MV-4-11 (cell line): Measurements from ENCODE around the gene EBF4.
"Not testable (repeated sequence)": the region's sequence is repeated elsewhere in the genome, so short reads cannot be mapped to it uniquely, and the experiment has no call there.

Experiments used
- DNase-seq: peaks from one replicate; lab custom pipeline; 2025; lab: John Stamatoyannopoulos, UW

Gene EBF4

DNA sequence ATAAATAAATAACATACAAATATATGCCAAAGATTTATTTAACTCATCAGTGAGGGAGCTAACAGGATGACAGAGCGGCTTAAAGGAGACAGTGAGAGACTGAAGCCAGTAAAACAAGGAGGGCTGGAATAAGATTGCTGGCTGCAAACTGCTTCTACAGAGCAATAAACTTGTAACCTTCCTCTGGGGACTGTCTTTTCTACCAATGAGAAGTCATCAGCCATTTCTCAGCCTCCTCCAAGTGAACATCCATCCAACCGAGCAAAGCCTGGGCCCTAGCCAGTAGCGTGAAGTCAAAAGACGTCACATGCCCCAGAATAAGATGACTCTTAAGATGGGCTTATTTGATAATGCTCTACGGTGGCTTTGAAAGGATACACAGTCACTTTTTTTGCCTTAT, 65.4 kb downstream of the EBF4 start:
- DNase-seq: no peak

- DNase-seq: no peak
Observed at GRCh38 chr20:2759143-2759542, 66.6 kb downstream of the EBF4 start.

DNA sequence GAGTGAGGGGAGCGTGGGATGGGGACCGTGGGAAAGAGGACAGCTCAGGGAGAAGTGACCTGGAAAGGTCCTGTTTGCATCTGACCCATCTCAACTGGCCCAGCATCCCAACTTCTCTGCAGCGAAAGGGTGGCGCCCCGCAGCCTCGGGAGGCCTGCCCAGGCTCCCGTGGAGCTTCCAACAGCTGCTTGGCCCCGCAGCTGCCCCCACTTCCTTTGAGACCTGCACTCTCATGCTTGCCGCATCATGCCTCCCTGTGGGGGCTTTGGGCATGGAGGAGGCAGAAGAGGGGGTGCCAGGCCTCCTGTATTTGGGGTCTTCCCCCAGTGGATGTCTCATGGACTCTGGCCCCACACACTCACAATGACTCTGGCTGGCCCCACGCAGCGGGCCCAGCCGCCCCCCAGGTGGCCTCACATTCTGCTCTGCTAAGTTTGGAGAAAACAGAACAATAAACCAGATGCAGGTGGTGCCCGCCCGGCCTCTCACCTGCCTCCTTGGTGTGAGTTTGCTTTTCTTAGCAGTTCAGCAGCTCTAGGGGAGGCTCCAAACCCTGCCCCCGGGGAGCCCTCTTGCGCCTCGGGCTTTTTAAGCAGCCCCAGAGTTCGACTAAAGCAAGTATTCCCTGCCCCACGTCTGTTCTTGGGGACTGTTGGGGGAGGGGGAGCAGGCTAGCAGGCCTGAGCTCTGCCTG, 67.2 kb downstream of the EBF4 start:
- no peak for DNase-seq

DNA sequence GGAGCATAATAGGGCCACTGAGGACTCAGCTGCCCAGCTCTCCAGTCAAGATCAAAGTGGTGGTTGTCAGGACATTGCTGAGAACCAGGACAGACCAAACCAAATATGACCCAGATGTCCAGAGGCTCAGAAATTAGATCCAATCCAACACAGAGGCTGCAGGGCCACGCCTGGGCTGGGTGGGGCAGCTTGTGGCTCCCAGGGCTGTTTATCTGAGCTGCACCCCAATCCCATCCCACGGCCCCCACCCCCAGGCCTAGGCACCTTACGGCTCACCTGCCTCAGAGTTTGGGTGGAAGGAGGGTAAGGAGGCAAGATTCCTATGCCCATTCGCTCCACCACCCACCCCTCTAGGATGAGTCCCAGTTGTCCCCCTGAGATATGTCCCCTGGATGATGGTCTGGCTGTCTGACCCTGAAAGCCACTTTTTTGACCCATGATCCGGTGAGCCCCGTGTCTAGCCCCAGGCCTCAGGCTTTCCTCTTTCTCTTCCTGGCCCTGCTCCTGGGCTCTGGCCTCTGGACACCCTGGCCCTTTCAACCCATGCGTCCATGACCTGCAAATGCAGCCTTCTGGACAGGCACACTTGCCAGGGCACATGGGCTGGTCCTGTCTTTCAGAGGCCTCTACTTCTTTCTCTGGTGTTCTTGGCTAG, 67.8 kb downstream of the EBF4 start:
- DNase-seq: no peak

DNA sequence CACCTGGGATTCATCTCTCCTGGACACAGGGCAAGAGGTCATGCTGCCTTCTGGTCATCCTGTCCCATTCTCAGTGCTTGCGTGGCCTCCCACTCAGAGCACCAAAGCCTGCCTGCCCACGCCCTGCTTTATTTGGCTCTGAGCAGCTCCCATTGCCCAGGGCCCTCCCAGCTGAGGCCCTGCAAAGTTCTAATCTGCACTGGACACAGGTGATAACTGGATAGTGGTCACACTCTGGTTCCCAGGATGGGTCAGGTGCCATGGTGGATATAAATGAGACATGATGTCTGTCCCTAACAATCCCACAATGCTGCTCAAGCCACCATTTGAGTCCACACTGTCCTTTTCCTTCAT, 68.3 kb downstream of the EBF4 start:
- no peak for DNase-seq

DNA sequence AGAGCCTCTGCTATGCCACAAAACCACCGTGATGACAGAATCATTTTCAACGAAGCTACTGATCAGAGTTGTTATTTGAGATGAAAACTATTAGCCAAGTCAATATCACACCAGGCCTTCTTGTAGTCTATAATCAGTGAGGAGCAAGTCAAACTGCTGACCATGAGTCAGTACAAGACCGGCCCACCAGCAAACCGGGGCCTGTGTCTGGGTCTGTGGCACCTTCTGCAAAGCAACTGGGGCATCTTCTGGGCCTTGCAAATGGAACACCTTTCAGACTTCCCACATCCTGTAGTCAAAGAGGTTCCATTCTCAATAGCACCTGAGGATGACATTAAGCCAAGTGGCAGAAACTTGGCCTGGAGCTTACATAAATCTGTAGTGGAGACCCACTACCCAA, 69.3 kb downstream of the EBF4 start:
- DNase-seq: no peak

DNA sequence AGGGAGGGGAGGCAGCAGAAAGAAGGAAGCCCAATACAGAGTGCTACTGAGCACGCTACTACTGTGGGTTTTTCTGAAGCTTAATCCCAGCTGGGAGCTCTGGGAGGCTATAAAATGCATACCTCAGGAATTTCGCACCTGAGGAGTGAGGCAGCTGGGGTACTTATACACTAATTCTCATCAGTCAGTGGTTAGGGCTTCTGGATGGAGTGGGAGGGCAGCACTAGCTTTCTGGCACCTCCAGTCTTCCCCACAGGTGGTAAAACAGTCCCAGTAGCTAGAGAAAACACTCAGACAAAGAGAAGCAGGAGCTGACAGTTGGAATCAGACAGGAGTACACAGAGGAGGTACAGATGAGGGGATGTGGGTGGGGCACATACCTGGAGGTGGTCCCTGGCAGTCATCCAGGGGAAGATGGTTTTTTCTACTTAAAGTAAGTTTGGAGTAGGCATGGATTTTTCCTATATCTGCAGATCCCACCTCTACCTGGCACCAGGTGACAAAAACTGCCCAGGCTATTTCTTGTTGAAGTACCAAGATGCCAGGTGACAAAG, 70.1 kb downstream of the EBF4 start:
- no peak for DNase-seq

- DNase-seq: no peak
Observed at GRCh38 chr20:2763186-2763585, 70.6 kb downstream of the EBF4 start.

- DNase-seq: no peak
Observed at GRCh38 chr20:2767768-2768631, 75.4 kb downstream of the EBF4 start.

DNA sequence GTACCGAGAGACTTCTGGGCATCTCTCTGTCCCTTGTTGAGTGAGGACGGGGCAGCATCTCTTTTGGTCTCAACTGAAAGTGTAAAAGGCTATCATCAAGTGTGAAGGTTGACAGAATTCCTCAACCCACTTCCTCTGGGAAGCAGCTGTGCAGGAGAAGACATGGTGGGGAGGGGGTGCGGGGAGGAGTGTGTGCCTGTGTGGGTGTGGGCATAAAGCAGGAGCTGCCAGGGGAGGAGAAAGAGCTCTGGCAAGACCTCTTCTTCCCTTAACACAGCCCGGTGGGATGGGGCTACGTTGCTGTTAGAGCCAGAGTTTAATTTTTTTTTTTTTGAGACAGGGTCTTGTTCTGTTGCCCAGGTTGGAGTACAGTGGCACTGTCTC, 76.0 kb downstream of the EBF4 start:
- no peak for DNase-seq

GRCh38 chr20:2770091-2770490, 77.5 kb downstream of the EBF4 start:
- DNase-seq: not testable (repeated sequence)

GRCh38 chr20:2771631-2772080, 79.1 kb downstream of the EBF4 start:
- peak; percentile 47 for DNase-seq

DNA sequence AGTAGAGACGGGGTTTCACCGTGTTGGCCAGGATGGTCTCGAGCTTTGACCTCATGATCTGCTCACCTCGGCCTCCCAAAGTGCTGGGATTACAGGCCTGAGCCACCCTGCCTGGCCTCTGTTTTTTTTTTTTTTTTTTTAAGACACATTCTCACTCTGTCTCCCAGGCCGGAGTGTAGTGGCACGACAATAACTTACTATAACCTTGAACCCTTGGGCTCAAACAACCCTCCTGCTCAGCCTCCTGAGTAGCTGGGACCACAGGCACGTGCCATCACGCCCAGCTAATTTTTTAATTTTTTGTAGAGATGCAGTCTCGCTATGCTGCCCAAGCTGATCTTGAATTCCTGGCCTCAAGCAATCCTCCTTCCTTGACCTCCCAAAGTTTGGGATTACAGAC, 81.2 kb downstream of the EBF4 start:
- no peak for DNase-seq

DNA sequence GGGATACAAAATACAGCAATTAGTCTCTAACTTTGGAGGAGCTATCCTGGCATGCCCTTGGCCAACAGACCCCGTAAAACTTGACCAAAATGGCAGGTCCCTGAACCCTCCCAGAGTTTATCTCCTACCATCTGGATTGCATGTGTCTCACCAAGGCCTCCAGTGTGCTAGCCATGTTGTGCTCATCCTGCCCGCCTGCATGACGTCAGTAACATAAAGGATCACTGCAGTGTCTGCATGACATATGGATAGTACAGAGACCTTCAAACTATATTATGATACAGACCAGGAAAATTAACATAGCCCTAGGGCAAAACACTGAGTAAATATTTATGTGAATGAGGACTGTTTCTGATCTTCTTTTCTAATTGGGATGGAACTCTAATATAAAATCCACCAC, 82.6 kb downstream of the EBF4 start:
- DNase-seq: no peak

DNA sequence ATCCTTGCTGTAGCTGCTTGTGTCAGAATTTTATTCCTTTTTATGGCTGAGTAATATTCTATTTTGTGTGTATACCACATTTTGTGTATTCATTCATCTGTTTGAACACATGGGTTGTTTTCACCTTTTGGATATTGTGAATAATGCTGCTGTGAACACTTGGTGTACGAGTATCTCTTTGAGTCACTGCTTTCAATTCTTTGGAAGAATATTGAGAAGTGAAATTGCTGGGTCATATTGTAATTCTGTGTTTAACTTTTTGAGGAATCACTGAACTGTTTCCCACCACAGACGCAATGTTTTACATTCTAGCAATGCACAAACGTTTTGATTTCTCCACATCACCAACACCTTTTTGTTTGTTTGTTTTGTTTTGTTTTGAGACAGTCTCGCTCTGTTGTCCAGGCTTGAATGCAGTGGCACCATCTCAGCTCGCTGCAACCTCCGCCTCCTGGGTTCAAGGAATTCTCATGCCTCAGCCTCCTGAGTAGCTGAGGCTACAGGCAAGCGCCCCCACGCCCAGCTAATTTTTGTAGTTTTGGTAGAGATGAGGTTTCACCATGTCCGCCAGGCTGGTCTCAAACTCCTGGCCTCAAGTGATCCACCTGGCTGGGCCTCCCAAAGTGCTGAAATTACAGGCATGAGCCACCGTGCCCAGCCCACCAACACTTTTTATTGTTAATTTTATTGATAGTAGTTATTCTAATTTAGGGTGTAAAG, 86.2 kb downstream of the EBF4 start:
- no peak for DNase-seq

GRCh38 chr20:2780948-2781347, 88.4 kb downstream of the EBF4 start:
- DNase-seq: no peak

DNA sequence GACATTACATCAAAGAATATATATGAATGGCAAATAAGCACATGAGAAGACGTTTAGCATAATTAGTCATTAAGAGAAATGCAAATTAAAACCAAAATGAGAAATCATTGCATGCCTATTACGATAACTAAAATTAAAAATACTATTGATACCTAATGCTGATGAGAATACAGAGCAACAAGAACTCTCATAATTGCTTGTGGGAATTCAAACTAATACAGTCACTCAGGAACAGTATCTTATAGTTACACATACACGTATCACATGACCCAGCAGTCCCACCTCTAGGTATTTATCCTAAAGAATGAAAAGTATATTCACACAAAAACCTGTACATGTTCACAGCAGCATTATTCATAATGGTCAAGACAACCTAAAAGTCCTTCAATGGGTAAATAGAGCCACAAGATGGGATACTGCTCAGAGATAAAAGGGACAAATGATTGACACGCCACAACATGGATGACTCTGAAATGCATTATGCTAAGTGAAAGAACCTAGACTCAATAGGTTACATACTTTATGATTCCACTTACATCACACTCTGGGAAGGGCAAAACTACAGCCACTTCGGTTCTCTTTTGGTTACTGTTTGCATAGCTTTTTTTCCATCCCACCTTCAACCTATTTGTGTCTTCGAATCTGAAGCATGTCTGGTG, 91.5 kb downstream of the EBF4 start:
- DNase-seq: no peak

DNA sequence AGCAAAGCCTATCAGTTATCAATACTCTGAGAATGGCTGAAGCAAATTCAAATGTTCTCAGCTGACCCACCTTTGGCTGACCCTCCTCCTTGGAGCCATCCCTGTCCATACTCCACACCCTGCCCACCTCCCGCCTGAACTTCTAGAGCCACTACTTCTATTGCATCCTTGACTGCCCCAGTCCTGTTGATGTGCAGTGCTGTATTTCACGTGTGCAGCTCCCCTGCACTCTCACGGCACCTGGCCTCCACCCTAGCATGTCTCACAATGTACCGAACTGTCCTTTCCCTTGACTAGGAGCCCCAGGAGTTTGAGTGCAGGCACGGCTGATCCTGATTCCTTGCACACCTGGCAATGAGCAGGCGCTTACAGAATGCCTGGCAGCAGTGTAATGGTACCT, 100.9 kb downstream of the EBF4 start:
- no peak for DNase-seq

DNA sequence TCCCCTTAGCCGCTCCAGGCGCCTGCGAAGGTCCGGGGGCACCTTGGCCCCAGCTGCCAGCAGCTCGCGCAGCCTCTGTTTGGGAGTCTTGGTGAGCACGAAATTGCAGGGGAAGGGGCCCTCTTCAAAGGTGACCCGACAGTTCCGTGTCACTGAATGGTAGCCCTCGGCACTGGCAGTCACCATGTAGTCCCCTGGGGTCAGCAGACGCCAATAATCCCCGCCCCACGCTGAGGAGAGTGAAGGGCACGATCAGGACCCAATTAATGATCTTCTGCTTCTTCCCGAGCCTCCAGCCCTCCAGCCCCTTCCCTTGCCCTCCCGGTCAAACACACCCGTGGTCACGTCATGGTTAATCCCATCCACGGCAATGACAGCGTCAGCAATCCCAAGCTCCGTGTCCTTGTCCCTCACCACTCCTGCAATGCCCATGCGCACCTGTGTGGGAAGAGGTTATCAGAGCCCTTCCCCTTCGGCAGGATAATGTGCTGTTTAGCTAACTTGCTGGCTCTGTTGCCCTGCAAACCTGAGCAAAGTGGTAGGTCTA, 101.7 kb downstream of the EBF4 start:
- no peak for DNase-seq

DNA sequence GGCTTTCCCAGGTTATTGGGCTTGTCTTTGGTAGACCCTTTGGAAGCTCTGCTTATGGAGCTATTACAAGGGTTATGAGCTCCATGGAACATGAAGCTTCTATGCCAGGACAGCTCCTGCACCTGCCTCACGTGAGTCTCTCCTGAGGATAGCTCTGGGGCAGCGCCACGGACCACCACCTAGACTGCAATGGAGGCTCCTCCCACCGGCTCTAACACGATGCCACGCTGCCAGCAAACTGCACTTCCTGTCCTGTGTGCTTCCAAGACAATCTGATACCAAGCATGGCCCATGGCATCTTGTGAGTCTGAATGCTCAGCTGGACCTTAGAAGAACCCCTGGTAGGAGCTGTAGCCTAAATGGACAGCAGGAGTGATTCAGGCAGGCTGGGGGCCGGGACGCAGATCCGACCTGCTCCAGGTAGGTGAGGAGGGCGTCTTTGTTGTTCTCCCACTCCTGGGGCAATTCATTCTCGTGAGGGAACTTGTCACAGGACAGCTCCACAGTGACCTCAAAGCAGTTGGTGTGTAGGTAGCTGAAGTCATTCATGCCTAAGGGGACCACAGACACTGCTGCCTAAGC, 102.4 kb downstream of the EBF4 start:
- DNase-seq: no peak

DNA sequence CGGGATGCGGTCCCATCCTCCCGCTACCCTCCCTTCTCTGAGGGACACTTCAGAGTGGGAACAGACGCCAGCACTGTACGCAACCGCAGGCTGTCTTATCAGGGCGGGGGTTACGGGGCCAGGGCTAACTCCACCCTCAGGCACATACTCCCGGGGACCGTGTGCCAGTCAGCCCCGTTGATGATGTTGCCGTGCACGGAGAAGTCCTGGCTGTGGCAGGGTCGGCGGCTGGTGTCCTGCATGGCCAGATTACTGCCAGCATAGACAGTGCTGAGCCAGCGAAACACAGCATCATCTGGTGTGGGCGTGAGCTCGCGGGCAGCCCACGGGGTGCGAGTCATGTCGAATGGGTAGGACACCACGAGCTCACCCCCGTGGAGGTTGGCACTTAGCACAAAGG, 102.9 kb downstream of the EBF4 start:
- no peak for DNase-seq
